H1 (cell line): ENCODE results near the gene CSF3R. TPM values are rescaled to one million over a fixed set of nuclear protein-coding genes. Genes with fewer than 3 reads are reported as not detected.
"Not testable (repeated sequence)": the region's sequence is repeated elsewhere in the genome, so short reads cannot be mapped to it uniquely, and the experiment has no call there.

Experiments used
- CTCF ChIA-PET: fragments of 300-600 bp; sonication (Branson Sonifier 250); formaldehyde crosslinking; loops from one replicate; lab custom pipeline; 2021; ENCODE audit not compliant: partially characterized antibody; lab: Charles Lee
- POLR2A ChIA-PET: fragments of 300-600 bp; sonication (Branson Sonifier 250); formaldehyde crosslinking; loops from one replicate; lab custom pipeline; 2021; ENCODE audit warnings: inconsistent platforms; ENCODE audit not compliant: partially characterized antibody; lab: Charles Lee
- DNase-seq, 2 experiments: peaks; one replicate each; pipeline versions ENCODE4 v3.0.0 to v3.0.0-alpha.2; 2010 to 2022; ENCODE audit warnings: low spot score in 2 of 2, low read depth in 1 of 2, mixed read lengths in 1 of 2
- FAIRE-seq: peaks from 2 replicates; lab custom pipeline; 2011; peaks lifted over from hg19 to GRCh38; lab: Jason Lieb, UNC
- H2AFZ ChIP-seq: 2 replicates; pipeline ENCODE4 v1.8.1; 2012; ENCODE audit warnings: low read length, inconsistent platforms
- H2AK5ac ChIP-seq: 2 replicates; pipeline ENCODE4 v1.6.1; 2013; ENCODE audit warnings: low read depth, low read length
- H2BK120ac ChIP-seq: replicated peaks from 2 replicates; pipeline ENCODE3; 2013; ENCODE audit warnings: low read depth, low read length, inconsistent platforms
- H2BK12ac ChIP-seq: 2 replicates; pipeline ENCODE4 v1.6.1; 2013; ENCODE audit warnings: low read depth, low read length
- H2BK15ac ChIP-seq: 2 replicates; pipeline ENCODE4 v1.6.1; 2013; ENCODE audit warnings: low read length
- H2BK20ac ChIP-seq: 2 replicates; pipeline ENCODE4 v1.6.1; 2013; ENCODE audit warnings: low read length
- H2BK5ac ChIP-seq: 2 replicates; pipeline ENCODE4 v1.6.1; 2013; ENCODE audit warnings: low read depth, low read length
- H3K14ac ChIP-seq: 2 replicates; pipeline ENCODE4 v1.6.1; 2013; ENCODE audit warnings: inconsistent platforms; ENCODE audit not compliant: insufficient read length
- H3K18ac ChIP-seq: 2 replicates; pipeline ENCODE4 v1.6.1; 2013; ENCODE audit warnings: low read length; ENCODE audit errors: extremely low read depth
- H3K23ac ChIP-seq: 2 replicates; pipeline ENCODE4 v1.6.1; 2013; ENCODE audit warnings: inconsistent platforms; ENCODE audit not compliant: insufficient read length
- H3K23me2 ChIP-seq: 2 replicates; pipeline ENCODE4 v1.6.1; 2013; ENCODE audit warnings: low read depth, low read length
- H3K27ac ChIP-seq: 2 replicates; pipeline ENCODE4 v1.6.1; 2011; ENCODE audit warnings: low read depth, low read length, inconsistent platforms
- H3K27me3 ChIP-seq, 4 experiments: replicated peaks in 1 of 4; 1 replicate in 1 of 4; 2 replicates in 3 of 4; pipeline versions ENCODE4 v1.6.1 to v1.8.1; 2011 to 2013; ENCODE audit warnings: low read length in 3 of 4, mild to moderate bottlenecking in 3 of 4, inconsistent platforms in 2 of 4, mixed read lengths in 2 of 4, moderate library complexity in 1 of 4; ENCODE audit not compliant: control insufficient read depth in 3 of 4, insufficient read depth in 3 of 4; ENCODE audit errors: extremely low read depth in 1 of 4
- H3K36me3 ChIP-seq, 4 experiments: 2 replicates each; pipeline versions ENCODE4 v1.6.1 to v1.8.1; 2011 to 2013; ENCODE audit warnings: mild to moderate bottlenecking in 4 of 4, low read length in 3 of 4, moderate library complexity in 2 of 4, control low read depth in 1 of 4, inconsistent platforms in 1 of 4; ENCODE audit not compliant: insufficient read depth in 4 of 4, control insufficient read depth in 2 of 4
- H3K4ac ChIP-seq: replicated peaks from 2 replicates; pipeline ENCODE3; 2013; ENCODE audit warnings: low read length, low read depth, mixed read lengths, inconsistent platforms; ENCODE audit not compliant: insufficient read length
- H3K4me1 ChIP-seq, 4 experiments: replicated peaks in 1 of 4; 1 replicate in 1 of 4; 2 replicates in 3 of 4; pipeline versions ENCODE4 v1.6.1 to v1.8.1; 2011 to 2013; ENCODE audit warnings: low read length in 3 of 4, inconsistent platforms in 2 of 4, mixed read lengths in 1 of 4; ENCODE audit not compliant: insufficient read depth in 4 of 4, control insufficient read depth in 3 of 4
- H3K4me2 ChIP-seq, 2 experiments: 2 replicates each; pipeline versions ENCODE4 v1.6.1 to v1.8.1; 2011 to 2013; ENCODE audit warnings: low read depth in 2 of 2, low read length in 2 of 2, control low read depth in 1 of 2, inconsistent platforms in 1 of 2, mild to moderate bottlenecking in 1 of 2; ENCODE audit not compliant: insufficient read depth in 1 of 2
- H3K4me3 ChIP-seq, 4 experiments: fragments of 200-600, 300-600 bp in 1 of 4; sonication (generic), shearing (Covaris generic), sonication (Bioruptor Twin) in 1 of 4; 2 replicates each; pipeline versions ENCODE4 v1.5.1 to v1.8.1; 2011 to 2016; ENCODE audit warnings: low read length in 4 of 4, low read depth in 3 of 4, control low read depth in 2 of 4, inconsistent platforms in 2 of 4, mild to moderate bottlenecking in 2 of 4, mixed read lengths in 1 of 4, moderate library complexity in 1 of 4; ENCODE audit not compliant: insufficient read depth in 2 of 4; ENCODE audit errors: extremely low read depth in 1 of 4
- H3K56ac ChIP-seq: replicated peaks from 2 replicates; pipeline ENCODE3; 2013; ENCODE audit warnings: low read depth, mild to moderate bottlenecking, mixed read lengths, low read length, inconsistent platforms; ENCODE audit not compliant: insufficient read length
- H3K79me1 ChIP-seq: 2 replicates; pipeline ENCODE4 v1.6.1; 2013; ENCODE audit warnings: low read depth, low read length, control low read depth
- H3K79me2 ChIP-seq, 2 experiments: 2 replicates each; pipeline versions ENCODE4 v1.6.1 to v1.8.1; 2012 to 2013; ENCODE audit warnings: low read length in 2 of 2, mild to moderate bottlenecking in 2 of 2, inconsistent platforms in 1 of 2; ENCODE audit not compliant: insufficient read depth in 2 of 2, control insufficient read depth in 1 of 2
- H3K9ac ChIP-seq, 4 experiments: replicated peaks in 1 of 4; 1 replicate in 1 of 4; 2 replicates in 3 of 4; pipeline versions ENCODE4 v1.6.1 to v1.8.1; 2011 to 2013; ENCODE audit warnings: low read depth in 3 of 4, low read length in 3 of 4, control low read depth in 2 of 4, mild to moderate bottlenecking in 2 of 4, moderate library complexity in 2 of 4, inconsistent platforms in 1 of 4; ENCODE audit errors: extremely low read depth in 1 of 4
- H3K9me3 ChIP-seq, 2 experiments: 2 replicates each; pipeline versions ENCODE4 v1.6.1 to v1.8.1; 2012 to 2013; ENCODE audit warnings: mild to moderate bottlenecking in 2 of 2, moderate library complexity in 2 of 2, control low read depth in 1 of 2, inconsistent platforms in 1 of 2, low read depth in 1 of 2, low read length in 1 of 2, mixed read lengths in 1 of 2; ENCODE audit not compliant: insufficient read depth in 2 of 2
- H4K20me1 ChIP-seq, 2 experiments: replicated peaks in 1 of 2; 2 replicates each; pipeline versions ENCODE3 to v1.8.1; 2011 to 2013; ENCODE audit warnings: inconsistent platforms in 2 of 2, low read length in 2 of 2, mild to moderate bottlenecking in 1 of 2; ENCODE audit not compliant: insufficient read depth in 2 of 2, control insufficient read depth in 1 of 2
- H4K5ac ChIP-seq: 2 replicates; pipeline ENCODE4 v1.6.1; 2013; ENCODE audit warnings: low read length, low read depth, mixed read lengths, inconsistent platforms; ENCODE audit not compliant: insufficient read length
- H4K8ac ChIP-seq: 2 replicates; pipeline ENCODE4 v1.8.0; 2013; ENCODE audit warnings: mild to moderate bottlenecking, moderate library complexity, low read length, inconsistent platforms; ENCODE audit not compliant: insufficient read depth; ENCODE audit errors: extremely low read depth
- H4K91ac ChIP-seq: replicated peaks from 2 replicates; pipeline ENCODE3; 2013; ENCODE audit warnings: low read length, mixed read lengths, inconsistent platforms; ENCODE audit not compliant: insufficient read length
- WGBS, 2 experiments: shearing (Covaris generic) in 1 of 2; methylation state at CpG; one replicate each; pipeline versions ENCODE4 v1.1.6 to v1.1.7; 2013 to 2015; ENCODE audit warnings: low lambda C conversion rate in 2 of 2, mixed read lengths in 2 of 2, inconsistent platforms in 1 of 2, low coverage in 1 of 2, missing lambda C conversion rate in 1 of 2; ENCODE audit not compliant: insufficient replicate concordance in 2 of 2, insufficient coverage in 1 of 2, insufficient read length in 1 of 2; ENCODE audit errors: extremely low coverage in 1 of 2, missing lambda C conversion rate in 1 of 2; 5-methylcytosine and 5-hydroxymethylcytosine counted together
- polyA plus RNA-seq, 7 experiments: library from polyadenylated mRNA; depleted of rRNA in 3 of 7; stranded (reverse) in 5 of 7; unstranded in 2 of 7; fragments of >200 nt in 5 of 7; fragments of 200-250 nt in 2 of 7; gene quantifications; 1 replicate in 5 of 7; 2 replicates in 1 of 7; 4 replicates in 1 of 7; pipeline versions ENCODE4 v1.2.1 to v1.2.3, GENCODE V29; 2011 to 2013; ENCODE audit warnings: missing spikeins in 2 of 7, mixed read lengths in 2 of 7
- total RNA-seq: library from RNA; stranded (reverse); fragmentation: NEBNext Ultra II Directional; extraction: Animal tissue kit (Norgen Biotek cat#: 25700); gene quantifications from 2 replicates; pipeline ENCODE4 v1.2.1, GENCODE V29; 2021

The CSF3R gene
- total and polyA plus RNA-seq, 2 of the 8 experiments (the other 6 are each of a cell fraction or from before 2014, with no cell fraction given), result not detected

DNA sequence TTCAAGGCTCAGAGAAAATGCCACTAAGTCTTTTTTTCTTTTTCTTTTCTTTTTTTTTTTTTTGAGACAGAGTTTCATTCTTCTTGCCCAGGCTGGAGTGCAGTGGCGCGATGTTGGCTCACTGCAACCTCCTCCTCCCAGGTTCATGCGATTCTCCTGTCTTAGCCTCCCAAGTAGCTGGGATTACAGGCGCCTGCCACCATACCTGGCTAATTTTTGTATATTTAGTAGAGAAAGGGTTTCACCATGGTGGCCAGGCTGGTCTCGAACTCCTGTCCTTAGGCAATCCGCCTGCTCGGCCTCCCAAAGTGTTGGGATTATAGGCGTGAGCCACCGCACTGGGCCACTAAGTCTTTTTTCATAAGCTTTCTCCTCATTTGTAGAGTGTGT lies 4.6 kb upstream of the CSF3R start:
- H3K79me2 ChIP-seq, H3K4me2 ChIP-seq, H3K9me3 ChIP-seq, H4K5ac ChIP-seq, H3K4ac ChIP-seq, H3K9ac ChIP-seq, H2BK120ac ChIP-seq, DNase-seq, H4K8ac ChIP-seq, H3K14ac ChIP-seq, H3K23me2 ChIP-seq, H3K23ac ChIP-seq, H2BK20ac ChIP-seq, H3K4me3 ChIP-seq, H3K4me1 ChIP-seq, H2BK5ac ChIP-seq, H2AK5ac ChIP-seq, H4K20me1 ChIP-seq, H3K18ac ChIP-seq, H3K56ac ChIP-seq, H2BK12ac ChIP-seq, H3K27me3 ChIP-seq, H3K79me1 ChIP-seq, H4K91ac ChIP-seq, FAIRE-seq, H2BK15ac ChIP-seq, H2AFZ ChIP-seq, H3K36me3 ChIP-seq, H3K27ac ChIP-seq: not testable (repeated sequence)
- POLR2A ChIA-PET, result interaction anchor here (1.6 to 1.8 kb wide), 2 partner anchors 22 to 23 kb away, joined by 7 to 10 read pairs; partner anchors contain the start of gene MRPS15
- WGBS, 2 experiments, result 95% methylated on average over 9 of the region's 9 CpGs; no CpG with 5 or more reads in 1 of the 2 experiments
- CTCF ChIA-PET, result interaction anchor here (0.8 to 2.3 kb wide), 4 partner anchors 8 to 68 kb away, joined by 3 to 15 read pairs (median 6); no protein-coding TSS in a partner anchor
